NT2/D1 (cell line): ENCODE results near the gene RAB3GAP1.

ENCODE experiments used
- SUZ12 ChIP-seq: IDR thresholded peaks from 2 replicates; pipeline ENCODE4 v1.6.1; 2011; ENCODE audit not compliant: insufficient read length, insufficient read depth; ENCODE audit errors: extremely low read depth
- YY1 ChIP-seq: IDR thresholded peaks from 2 replicates; pipeline ENCODE4 v1.6.1; 2011; ENCODE audit not compliant: insufficient read length, insufficient read depth
- ZNF274 ChIP-seq: IDR thresholded peaks from 2 replicates; pipeline ENCODE4 v1.6.1; 2011; ENCODE audit warnings: mild to moderate bottlenecking, low read depth, low read length

- no peak for TF ChIP-seq ZNF274
- TF ChIP-seq YY1: no peak
- no peak for TF ChIP-seq SUZ12
Observed at GRCh38 chr2:135050684-135051083, 1.4 kb upstream of the RAB3GAP1 start.
